Osteocyte (in vitro differentiated cells): ENCODE results near the gene LINGO1. TPM values are rescaled to one million over a fixed set of nuclear protein-coding genes. Genes with fewer than 3 reads are reported as not detected.

ENCODE experiments used
- DNase-seq: peaks from one replicate; pipeline ENCODE4 v3.0.0; 2021; ENCODE audit warnings: mixed read lengths; ENCODE audit not compliant: unreplicated experiment; ENCODE audit errors: extremely low spot score
- H3K27ac Mint-ChIP-seq: one replicate; pipeline ENCODE4 v1.8.0; 2021; ENCODE audit warnings: mild to moderate bottlenecking, mixed read lengths; ENCODE audit not compliant: unreplicated experiment
- H3K27me3 Mint-ChIP-seq: one replicate; pipeline ENCODE4 v1.8.0; 2021; ENCODE audit warnings: mixed read lengths; ENCODE audit not compliant: unreplicated experiment
- H3K36me3 Mint-ChIP-seq: one replicate; pipeline ENCODE4 v1.8.0; 2021; ENCODE audit warnings: mixed read lengths; ENCODE audit not compliant: unreplicated experiment
- H3K4me1 Mint-ChIP-seq: one replicate; pipeline ENCODE4 v1.8.0; 2021; ENCODE audit warnings: mixed read lengths; ENCODE audit not compliant: unreplicated experiment
- H3K4me3 Mint-ChIP-seq: one replicate; pipeline ENCODE4 v1.8.0; 2021; ENCODE audit warnings: mild to moderate bottlenecking, moderate library complexity, mixed read lengths; ENCODE audit not compliant: unreplicated experiment
- H3K9me3 Mint-ChIP-seq: one replicate; pipeline ENCODE4 v1.8.0; 2021; ENCODE audit warnings: mixed read lengths; ENCODE audit not compliant: unreplicated experiment
- CTCF ChIP-seq: fragments of 200-600 bp; sonication (generic); IDR thresholded peaks from 2 replicates; pipeline ENCODE4 v1.5.0; 2021; ENCODE audit warnings: antibody characterized with exemption, mild to moderate bottlenecking, moderate library complexity
- total RNA-seq: library from RNA; stranded (reverse); gene quantifications from 2 replicates; pipeline ENCODE4 v1.2.1, GENCODE V29; 2021

The LINGO1 gene
- total RNA-seq, 1 donor from 2014 or later, result 2.4 TPM

- no peak for TF ChIP-seq CTCF
- Mint-ChIP-seq H3K27ac (no peak overlapping the region), H3K27me3 (peaks cover 3% of the 10 kb centered on the region), H3K4me3 (no peak overlapping the region), H3K4me1 (peaks cover 27% of the 10 kb centered on the region), H3K9me3 (no peaks in the 10 kb centered on the region), H3K36me3 (no peaks in the 10 kb centered on the region)
- no peak for DNase-seq
Observed at GRCh38 chr15:77578641-77579372, 53.9 kb downstream of the LINGO1 start.

- peaks cover 19% of the 10 kb centered on the region for H3K4me1 Mint-ChIP-seq
- no peak for DNase-seq
- H3K27me3 Mint-ChIP-seq, result peaks cover 3% of the 10 kb centered on the region
- no peak overlapping the region for H3K4me3 Mint-ChIP-seq
- H3K36me3 Mint-ChIP-seq, result no peaks in the 10 kb centered on the region
- TF ChIP-seq CTCF, result no peak
- no peaks in the 10 kb centered on the region for H3K9me3 Mint-ChIP-seq
- H3K27ac Mint-ChIP-seq, result no peak overlapping the region
Observed at GRCh38 chr15:77577366-77577950, 55.3 kb downstream of the LINGO1 start.

GRCh38 chr15:77576538-77576937, 56.2 kb downstream of the LINGO1 start:
- no peak for TF ChIP-seq CTCF
- DNase-seq, result no peak
- Mint-ChIP-seq H3K4me3 (no peak overlapping the region), H3K27ac (no peak overlapping the region), H3K4me1 (peaks cover 14% of the 10 kb centered on the region), H3K36me3 (no peaks in the 10 kb centered on the region), H3K9me3 (no peaks in the 10 kb centered on the region), H3K27me3 (peaks cover 3% of the 10 kb centered on the region)

GRCh38 chr15:77575203-77575934, 57.3 kb downstream of the LINGO1 start:
- Mint-ChIP-seq H3K9me3 (no peaks in the 10 kb centered on the region), H3K4me3 (no peak overlapping the region), H3K27ac (no peak overlapping the region), H3K36me3 (no peaks in the 10 kb centered on the region), H3K27me3 (peaks cover 3% of the 10 kb centered on the region), H3K4me1 (peaks cover 11% of the 10 kb centered on the region)
- DNase-seq, result no peak
- no peak for TF ChIP-seq CTCF
